GM18861 (cell line): ENCODE data around the gene ABCC3.
"Not testable (repeated sequence)": the region's sequence is repeated elsewhere in the genome, so short reads cannot be mapped to it uniquely, and the experiment has no call there.

Experiments
- ATAC-seq: cut with Tn5 transposase; IDR thresholded peaks from one replicate; pipeline ENCODE4 v1.9.1; 2021; ENCODE audit not compliant: unreplicated experiment

ABCC3 gene

DNA sequence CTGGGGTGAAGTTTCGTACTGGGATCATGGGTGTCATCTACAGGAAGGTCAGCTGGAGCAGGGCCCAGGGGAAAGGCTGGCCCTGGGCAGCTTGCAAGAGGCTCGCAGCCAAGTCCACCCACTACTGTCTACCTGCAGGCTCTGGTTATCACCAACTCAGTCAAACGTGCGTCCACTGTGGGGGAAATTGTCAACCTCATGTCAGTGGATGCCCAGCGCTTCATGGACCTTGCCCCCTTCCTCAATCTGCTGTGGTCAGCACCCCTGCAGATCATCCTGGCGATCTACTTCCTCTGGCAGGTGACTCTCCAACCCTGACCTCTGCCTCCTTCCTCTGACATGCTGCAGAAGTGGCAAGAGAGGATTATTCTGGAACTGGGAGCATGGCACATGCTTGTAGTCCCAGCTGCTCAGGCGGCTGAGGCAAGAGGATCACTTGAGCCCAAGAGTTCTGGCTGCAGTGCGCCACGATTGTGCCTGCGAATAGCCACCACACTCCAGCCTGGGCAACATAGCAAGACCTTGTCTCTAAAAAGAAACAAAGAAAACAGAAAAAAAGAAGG is 29.2 kb downstream of the ABCC3 start:
- no peak for ATAC-seq

- no peak for ATAC-seq
Observed at GRCh38 chr17:50664788-50665458, 30.2 kb downstream of the ABCC3 start.

GRCh38 chr17:50665838-50666237 is 31.2 kb downstream of the ABCC3 start:
- no peak for ATAC-seq

GRCh38 chr17:50666316-50666715 is 31.6 kb downstream of the ABCC3 start:
- no peak for ATAC-seq

DNA sequence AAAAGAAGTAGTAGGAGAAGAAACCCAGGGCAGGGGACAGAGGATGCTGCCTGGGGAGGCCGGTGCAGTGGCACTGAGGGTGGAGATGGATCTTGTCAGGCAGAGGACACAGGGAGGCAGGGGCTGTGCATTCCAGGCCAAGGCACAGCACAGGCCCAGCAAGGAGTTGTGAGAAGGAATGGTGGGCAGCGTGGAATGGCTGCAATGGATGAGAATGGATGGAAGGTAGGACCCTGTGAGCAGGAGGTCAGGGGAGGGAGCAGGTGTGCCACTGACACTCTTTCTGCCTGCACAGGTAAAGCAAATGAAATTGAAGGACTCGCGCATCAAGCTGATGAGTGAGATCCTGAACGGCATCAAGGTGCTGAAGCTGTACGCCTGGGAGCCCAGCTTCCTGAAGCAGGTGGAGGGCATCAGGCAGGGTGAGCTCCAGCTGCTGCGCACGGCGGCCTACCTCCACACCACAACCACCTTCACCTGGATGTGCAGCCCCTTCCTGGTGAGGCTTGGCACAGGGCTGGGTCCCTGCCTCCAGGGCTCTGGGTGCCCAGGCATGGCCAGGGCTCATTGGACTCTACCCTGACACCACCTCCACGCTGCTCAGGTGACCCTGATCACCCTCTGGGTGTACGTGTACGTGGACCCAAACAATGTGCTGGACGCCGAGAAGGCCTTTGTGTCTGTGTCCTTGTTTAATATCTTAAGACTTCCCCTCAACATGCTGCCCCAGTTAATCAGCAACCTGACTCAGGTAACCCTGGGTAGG is 32.8 kb downstream of the ABCC3 start:
- no peak for ATAC-seq

GRCh38 chr17:50668025-50668837 is 33.5 kb downstream of the ABCC3 start:
- no peak for ATAC-seq

- ATAC-seq: no peak
Observed at GRCh38 chr17:50668838-50669581, 34.3 kb downstream of the ABCC3 start.

- no peak for ATAC-seq
Observed at GRCh38 chr17:50672071-50672470, 37.4 kb downstream of the ABCC3 start.

DNA sequence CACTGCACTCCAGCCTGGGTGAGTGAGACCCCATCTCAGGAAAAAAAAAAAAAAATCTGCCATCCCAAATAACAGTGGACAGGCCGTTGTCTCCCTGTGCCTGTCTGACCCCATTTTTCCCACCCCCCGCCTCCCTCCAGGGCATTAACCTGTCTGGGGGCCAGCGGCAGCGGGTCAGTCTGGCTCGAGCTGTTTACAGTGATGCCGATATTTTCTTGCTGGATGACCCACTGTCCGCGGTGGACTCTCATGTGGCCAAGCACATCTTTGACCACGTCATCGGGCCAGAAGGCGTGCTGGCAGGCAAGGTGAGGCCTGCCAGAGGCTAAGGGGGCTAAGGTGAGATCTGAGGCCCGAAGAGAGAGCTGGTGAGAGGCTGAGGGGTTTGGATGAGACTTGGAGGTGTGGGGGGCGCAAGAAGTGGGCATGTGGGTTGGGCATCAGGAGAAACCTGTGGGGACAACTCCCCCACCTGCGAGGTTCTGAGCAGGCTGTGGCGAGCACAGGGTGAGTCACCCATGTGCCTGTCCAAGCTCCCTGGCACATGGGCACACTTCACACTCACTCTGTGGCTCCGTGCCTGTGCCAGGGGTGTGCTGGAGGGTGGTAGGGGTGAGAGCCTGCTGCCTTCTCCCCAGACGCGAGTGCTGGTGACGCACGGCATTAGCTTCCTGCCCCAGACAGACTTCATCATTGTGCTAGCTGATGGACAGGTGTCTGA is 38.3 kb downstream of the ABCC3 start:
- ATAC-seq: no peak

DNA sequence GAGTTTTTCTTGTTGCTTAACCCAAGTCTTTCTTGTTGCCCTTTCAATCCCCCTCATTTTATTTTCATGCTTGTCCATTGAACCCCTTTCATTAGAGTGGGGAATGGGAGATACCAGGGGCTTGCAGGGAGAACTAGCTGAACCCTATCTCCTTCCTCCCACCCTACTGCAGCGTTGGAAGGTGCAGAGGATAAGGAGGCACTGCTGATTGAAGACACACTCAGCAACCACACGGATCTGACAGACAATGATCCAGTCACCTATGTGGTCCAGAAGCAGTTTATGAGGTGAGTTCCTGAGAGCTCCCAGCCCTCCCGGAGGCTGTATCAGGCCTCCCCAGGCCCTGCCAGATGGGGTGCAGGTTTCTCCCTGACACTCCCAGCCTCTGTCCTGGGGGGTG is 40.5 kb downstream of the ABCC3 start:
- ATAC-seq: no peak

GRCh38 chr17:50675627-50676026 is 40.9 kb downstream of the ABCC3 start:
- no peak for ATAC-seq

GRCh38 chr17:50676065-50676975 is 41.6 kb downstream of the ABCC3 start:
- no peak for ATAC-seq

DNA sequence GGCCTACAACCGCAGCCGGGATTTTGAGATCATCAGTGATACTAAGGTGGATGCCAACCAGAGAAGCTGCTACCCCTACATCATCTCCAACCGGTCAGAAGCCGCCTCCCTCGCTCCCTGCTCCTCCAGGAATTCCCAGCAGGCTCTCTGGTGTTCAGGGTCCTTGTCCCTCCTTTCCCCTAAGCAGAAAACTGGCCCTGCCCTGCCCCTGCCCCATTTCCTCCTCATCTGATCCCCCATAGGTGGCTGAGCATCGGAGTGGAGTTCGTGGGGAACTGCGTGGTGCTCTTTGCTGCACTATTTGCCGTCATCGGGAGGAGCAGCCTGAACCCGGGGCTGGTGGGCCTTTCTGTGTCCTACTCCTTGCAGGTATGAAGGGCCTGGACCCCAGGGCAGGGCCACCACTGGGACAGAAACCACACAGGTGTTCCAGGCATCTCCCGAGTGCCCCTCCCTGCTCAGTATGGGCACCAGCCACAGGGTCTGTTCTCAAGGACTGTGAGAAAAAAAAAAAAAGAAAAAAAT is 43.2 kb downstream of the ABCC3 start:
- ATAC-seq: no peak

DNA sequence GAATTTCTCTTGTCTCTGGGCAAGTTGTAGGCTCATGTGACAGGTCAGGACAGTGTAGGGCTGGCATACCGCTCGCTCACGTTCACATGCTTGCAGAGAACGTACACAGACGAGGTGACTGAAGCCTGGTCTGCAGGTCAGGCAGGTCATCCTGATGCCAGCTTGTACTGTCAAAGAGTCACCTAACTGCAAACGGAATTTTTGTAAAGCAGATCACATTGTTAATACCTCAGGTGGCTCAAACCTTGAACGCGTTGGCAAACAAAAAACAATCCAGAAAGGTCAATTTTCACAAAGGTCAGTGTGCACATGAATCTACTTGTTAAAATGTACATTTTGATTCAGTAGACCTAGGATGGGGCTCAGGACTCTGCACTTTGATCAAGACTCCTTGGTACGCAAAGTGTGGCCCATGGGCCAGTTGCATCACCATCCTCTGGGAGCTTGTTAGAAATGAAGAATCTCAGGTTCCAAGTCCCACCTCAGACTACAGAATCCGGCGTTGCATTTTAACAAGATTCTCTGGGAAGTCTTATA is 44.4 kb downstream of the ABCC3 start:
- ATAC-seq: no peak

- ATAC-seq: no peak
Observed at GRCh38 chr17:50680126-50680525, 45.4 kb downstream of the ABCC3 start.

DNA sequence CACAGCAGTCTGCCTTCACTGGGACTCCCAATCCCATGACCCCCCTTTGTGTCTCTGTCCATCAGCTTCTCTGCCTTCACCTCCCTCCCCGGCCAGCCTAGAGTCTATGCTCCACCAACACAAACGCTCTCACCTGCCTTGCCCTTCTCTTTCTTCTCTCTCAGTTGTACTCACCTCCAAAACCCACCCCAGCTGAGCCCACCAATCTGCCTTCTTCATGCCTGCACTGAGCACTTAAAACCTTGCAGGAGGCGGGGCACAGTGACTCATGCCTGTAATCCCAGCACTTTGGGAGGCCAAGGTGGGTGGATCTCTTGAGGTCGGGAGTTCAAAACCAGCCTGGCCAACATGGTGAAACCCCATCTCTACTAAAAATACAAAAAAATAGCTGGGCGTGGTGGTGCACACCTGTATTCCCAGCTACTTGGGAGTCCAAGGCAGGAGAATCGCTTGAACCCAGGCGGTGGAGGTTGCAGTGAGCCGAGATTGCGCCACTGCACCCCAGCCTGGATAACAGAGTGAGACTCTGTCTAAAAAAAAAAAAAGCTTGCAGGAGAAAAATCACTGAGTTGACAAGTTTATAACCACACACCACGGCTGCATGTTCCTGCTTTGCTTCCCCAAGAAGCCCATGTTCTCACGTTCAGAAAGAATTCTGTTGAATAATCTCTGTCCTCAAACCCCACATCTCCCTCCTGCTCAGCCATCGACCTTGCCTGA is 46.0 kb downstream of the ABCC3 start:
- not testable (repeated sequence) for ATAC-seq

DNA sequence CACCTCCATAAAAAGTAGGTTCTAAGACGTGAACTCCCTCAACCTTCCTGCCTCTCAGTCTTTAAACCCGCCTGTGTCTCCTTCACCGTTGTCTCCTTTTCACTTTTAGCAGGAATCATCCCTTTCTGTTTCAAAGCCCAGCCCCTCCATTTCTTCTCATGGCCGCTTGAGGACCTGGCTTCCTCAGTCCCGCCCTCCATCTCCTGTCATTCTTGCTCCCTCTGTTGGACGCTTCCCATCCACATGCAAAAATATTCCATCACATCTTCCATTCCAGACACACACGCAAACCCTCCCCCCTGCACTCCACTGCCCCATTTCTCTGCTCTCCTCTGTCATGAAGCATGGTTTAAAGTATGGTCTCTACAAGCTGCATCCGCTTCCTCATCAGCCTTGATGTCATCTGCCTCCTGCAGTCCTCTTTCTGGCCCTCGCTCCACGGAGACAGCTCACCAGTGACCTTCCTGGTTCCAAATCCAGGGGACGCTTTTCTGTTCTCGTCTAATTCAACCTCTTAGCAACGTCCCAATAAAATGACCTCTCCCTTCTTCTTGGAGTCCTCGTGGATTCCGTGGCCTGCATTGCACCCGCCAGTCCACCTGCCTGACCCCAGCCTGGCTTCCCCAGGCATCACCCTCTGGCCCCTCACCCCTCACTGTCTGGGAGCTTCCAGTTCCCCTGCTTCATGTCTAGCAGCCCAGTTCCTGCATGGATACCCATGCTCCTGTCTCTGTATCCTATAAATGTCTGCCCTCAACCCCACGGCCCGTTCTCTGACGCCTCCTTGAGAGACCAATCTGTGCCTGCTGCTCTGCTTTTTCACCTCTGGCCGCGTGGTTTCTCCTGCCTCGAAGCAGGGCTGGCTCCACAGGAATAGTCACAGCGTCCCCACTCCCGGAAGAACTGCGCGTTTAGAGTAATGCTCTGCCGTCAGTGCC is 46.9 kb downstream of the ABCC3 start:
- ATAC-seq: no peak
